ENCODE results near the gene THRB. TPM values are rescaled to one million over a fixed set of nuclear protein-coding genes. Genes with fewer than 3 reads are reported as not detected.

Gene THRB
- polyA plus RNA-seq, 1 of the 3 experiments (the other 2 are of a cell fraction): 0.02 TPM

DNA sequence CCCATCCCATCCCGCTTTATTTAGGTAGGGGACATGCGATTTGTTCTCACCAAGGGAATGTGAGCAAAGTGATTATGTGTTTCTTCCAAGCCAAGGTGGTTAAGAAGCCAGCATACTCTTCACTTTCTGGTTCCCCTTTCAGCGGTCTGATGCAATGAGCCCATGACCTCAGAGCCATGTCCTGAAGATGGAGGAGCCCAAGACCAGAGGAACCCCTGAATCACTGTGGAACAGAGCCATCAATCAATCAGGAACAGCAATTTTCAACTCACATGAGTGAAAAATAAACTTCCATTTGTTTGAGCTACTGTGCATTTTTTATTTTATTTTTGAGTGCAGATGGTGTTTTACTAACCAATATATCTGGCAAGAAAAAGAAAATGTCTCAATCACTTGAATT lies 10.8 kb downstream of the THRB start:
- H3K9me3 ChIP-seq: no peaks in the 10 kb centered on the region
- H3K4me1 ChIP-seq (ENCODE audit: control insufficient read depth in 1 of 2, insufficient read depth in 2 of 2, low read depth in 1 of 2, low read length in 1 of 2): no peaks in the 10 kb centered on the region
- no peaks in the 10 kb centered on the region for H3K36me3 ChIP-seq (replicated peaks in 1 of 2; ENCODE audit: control insufficient read depth in 1 of 2, insufficient read depth in 2 of 2, low read length in 1 of 2)
- H3K4me2 ChIP-seq: no peak overlapping the region
- ChIA-PET POLR2A (no interaction called here), CTCF (no interaction called here)
- no peak for DNase-seq
- no peaks in the 10 kb centered on the region for H3K27me3 ChIP-seq (ENCODE audit: insufficient read depth)
- TF ChIP-seq, protein P1, sequence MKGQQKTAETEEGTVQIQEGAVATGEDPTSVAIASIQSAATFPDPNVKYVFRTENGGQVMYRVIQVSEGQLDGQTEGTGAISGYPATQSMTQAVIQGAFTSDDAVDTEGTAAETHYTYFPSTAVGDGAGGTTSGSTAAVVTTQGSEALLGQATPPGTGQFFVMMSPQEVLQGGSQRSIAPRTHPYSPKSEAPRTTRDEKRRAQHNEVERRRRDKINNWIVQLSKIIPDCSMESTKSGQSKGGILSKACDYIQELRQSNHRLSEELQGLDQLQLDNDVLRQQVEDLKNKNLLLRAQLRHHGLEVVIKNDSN (IDR thresholded peaks at IDR 0.05; ENCODE audit: borderline replicate concordance, low read depth): no peak
- TF ChIP-seq CHD2 (IDR thresholded peaks at IDR 0.05; ENCODE audit: low read length, partially characterized antibody): no peak
- no peak for TF ChIP-seq EZH2phosphoT487 (IDR thresholded peaks at IDR 0.05; ENCODE audit: borderline replicate concordance, low read depth)
- TF ChIP-seq GATA2 (CRISPR knock-in tag; IDR thresholded peaks at IDR 0.05): no peak
- TF ChIP-seq, protein P2, sequence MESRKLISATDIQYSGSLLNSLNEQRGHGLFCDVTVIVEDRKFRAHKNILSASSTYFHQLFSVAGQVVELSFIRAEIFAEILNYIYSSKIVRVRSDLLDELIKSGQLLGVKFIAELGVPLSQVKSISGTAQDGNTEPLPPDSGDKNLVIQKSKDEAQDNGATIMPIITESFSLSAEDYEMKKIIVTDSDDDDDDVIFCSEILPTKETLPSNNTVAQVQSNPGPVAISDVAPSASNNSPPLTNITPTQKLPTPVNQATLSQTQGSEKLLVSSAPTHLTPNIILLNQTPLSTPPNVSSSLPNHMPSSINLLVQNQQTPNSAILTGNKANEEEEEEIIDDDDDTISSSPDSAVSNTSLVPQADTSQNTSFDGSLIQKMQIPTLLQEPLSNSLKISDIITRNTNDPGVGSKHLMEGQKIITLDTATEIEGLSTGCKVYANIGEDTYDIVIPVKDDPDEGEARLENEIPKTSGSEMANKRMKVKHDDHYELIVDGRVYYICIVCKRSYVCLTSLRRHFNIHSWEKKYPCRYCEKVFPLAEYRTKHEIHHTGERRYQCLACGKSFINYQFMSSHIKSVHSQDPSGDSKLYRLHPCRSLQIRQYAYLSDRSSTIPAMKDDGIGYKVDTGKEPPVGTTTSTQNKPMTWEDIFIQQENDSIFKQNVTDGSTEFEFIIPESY (IDR thresholded peaks at IDR 0.05; ENCODE audit: borderline replicate concordance, low read depth): no peak
- TF ChIP-seq RFX5 (IDR thresholded peaks at IDR 0.05; ENCODE audit: low read length): no peak
- TF ChIP-seq JUND (IDR thresholded peaks at IDR 0.05): no peak
- TF ChIP-seq SIN3A (IDR thresholded peaks at IDR 0.05; ENCODE audit: borderline replicate concordance, low read depth, low read length): no peak
- no peak for TF ChIP-seq TCF12 (IDR thresholded peaks at IDR 0.05)
- no peak for TF ChIP-seq MXI1 (IDR thresholded peaks at IDR 0.05; ENCODE audit: low read depth, low read length)
- no peak for TF ChIP-seq YY1 (IDR thresholded peaks at IDR 0.05; ENCODE audit: low read depth)
- no peak for TF ChIP-seq FOXM1 (IDR thresholded peaks at IDR 0.05; ENCODE audit: low read depth)
- no peak overlapping the region for H3K4me3 ChIP-seq (ENCODE audit: low read depth in 2 of 2, low read length in 1 of 2)
- 72% methylated on average over 3 of the region's 3 CpGs for WGBS (ENCODE audit: low lambda C conversion rate)
- no peak overlapping the region for H2AFZ ChIP-seq (ENCODE audit: low read depth)
- H3K9me2 ChIP-seq: no peaks in the 10 kb centered on the region
- no peaks in the 10 kb centered on the region for H4K20me1 ChIP-seq (ENCODE audit: insufficient read depth)
- no peaks in the 10 kb centered on the region for H3F3A ChIP-seq (replicated peaks; ENCODE audit: insufficient read depth)
- no peaks in the 10 kb centered on the region for H3K79me2 ChIP-seq (ENCODE audit: insufficient read depth)
- H3K9ac ChIP-seq: no peak overlapping the region
- H3K27ac ChIP-seq (ENCODE audit: low read depth in 2 of 2, low read length in 1 of 2): no peak overlapping the region

DNA sequence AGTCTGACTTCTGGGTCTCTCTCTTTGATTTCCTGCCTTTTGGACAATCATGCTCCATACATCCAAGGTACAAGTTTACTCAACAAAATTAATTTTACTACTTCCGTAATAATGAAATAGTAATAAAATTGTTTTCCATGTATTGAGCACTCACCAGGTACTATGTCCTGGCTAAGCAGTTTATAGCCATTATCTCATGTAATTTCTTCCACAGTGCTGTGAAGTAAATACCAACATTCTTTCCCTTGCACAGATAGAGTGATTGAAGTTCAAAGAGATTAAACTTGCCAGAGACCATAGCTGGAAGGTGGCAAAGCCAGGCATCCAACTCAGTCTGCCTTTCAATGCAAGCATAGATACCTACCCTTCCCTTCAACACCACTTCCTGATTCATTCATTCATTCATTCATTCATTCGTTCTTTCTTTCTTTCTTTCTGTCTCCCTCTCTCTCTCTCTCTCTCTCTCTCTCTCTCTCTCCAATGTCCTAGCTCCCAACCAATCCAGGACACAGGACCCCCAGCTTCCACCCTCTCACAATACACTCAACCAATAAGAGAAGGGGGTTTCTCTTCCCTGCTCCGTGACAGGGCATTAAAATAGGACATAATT lies 12.4 kb downstream of the THRB start:
- no peak overlapping the region for H3K27ac ChIP-seq (ENCODE audit: low read depth in 2 of 2, low read length in 1 of 2)
- no peak overlapping the region for H3K9ac ChIP-seq
- no peaks in the 10 kb centered on the region for H3F3A ChIP-seq (replicated peaks; ENCODE audit: insufficient read depth)
- no peaks in the 10 kb centered on the region for H3K9me3 ChIP-seq
- POLR2A ChIA-PET: no interaction called here
- no peak overlapping the region for H3K4me2 ChIP-seq
- no peak for DNase-seq
- H3K4me1 ChIP-seq (ENCODE audit: control insufficient read depth in 1 of 2, insufficient read depth in 2 of 2, low read depth in 1 of 2, low read length in 1 of 2): no peaks in the 10 kb centered on the region
- no peaks in the 10 kb centered on the region for H3K27me3 ChIP-seq (ENCODE audit: insufficient read depth)
- H4K20me1 ChIP-seq (ENCODE audit: insufficient read depth): no peaks in the 10 kb centered on the region
- no peaks in the 10 kb centered on the region for H3K79me2 ChIP-seq (ENCODE audit: insufficient read depth)
- H3K36me3 ChIP-seq (replicated peaks in 1 of 2; ENCODE audit: control insufficient read depth in 1 of 2, insufficient read depth in 2 of 2, low read length in 1 of 2): no peaks in the 10 kb centered on the region
- no peak overlapping the region for H3K4me3 ChIP-seq (ENCODE audit: low read depth in 2 of 2, low read length in 1 of 2)
- no peak for TF ChIP-seq CHD2 (IDR thresholded peaks at IDR 0.05; ENCODE audit: low read length, partially characterized antibody)
- no peak for TF ChIP-seq MEF2A (IDR thresholded peaks at IDR 0.05; ENCODE audit: borderline replicate concordance, low read depth)
- TF ChIP-seq, protein P3, sequence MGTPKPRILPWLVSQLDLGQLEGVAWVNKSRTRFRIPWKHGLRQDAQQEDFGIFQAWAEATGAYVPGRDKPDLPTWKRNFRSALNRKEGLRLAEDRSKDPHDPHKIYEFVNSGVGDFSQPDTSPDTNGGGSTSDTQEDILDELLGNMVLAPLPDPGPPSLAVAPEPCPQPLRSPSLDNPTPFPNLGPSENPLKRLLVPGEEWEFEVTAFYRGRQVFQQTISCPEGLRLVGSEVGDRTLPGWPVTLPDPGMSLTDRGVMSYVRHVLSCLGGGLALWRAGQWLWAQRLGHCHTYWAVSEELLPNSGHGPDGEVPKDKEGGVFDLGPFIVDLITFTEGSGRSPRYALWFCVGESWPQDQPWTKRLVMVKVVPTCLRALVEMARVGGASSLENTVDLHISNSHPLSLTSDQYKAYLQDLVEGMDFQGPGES (IDR thresholded peaks at IDR 0.05; ENCODE audit: low read depth, low read length): no peak
- TF ChIP-seq, protein P4, sequence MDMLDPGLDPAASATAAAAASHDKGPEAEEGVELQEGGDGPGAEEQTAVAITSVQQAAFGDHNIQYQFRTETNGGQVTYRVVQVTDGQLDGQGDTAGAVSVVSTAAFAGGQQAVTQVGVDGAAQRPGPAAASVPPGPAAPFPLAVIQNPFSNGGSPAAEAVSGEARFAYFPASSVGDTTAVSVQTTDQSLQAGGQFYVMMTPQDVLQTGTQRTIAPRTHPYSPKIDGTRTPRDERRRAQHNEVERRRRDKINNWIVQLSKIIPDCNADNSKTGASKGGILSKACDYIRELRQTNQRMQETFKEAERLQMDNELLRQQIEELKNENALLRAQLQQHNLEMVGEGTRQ (IDR thresholded peaks at IDR 0.05; ENCODE audit: borderline replicate concordance, low read depth, low read length): no peak
- 68% methylated on average over 3 of the region's 3 CpGs for WGBS (ENCODE audit: low lambda C conversion rate)
- no peak overlapping the region for H2AFZ ChIP-seq (ENCODE audit: low read depth)
- CTCF ChIA-PET: no interaction called here
- H3K9me2 ChIP-seq: no peaks in the 10 kb centered on the region
